SU-DHL-6 (cell line): ENCODE measurements around the gene ARHGEF17.

Experiments used
- CTCF ChIP-seq: fragments of 200-600 bp; sonication (generic); IDR thresholded peaks from one replicate; pipeline ENCODE4 v1.5.1; 2017; ENCODE audit warnings: antibody characterized with exemption, mild to moderate bottlenecking, low read length, moderate library complexity; ENCODE audit not compliant: insufficient read depth, poor library complexity, severe bottlenecking
- EZH2phosphoT487 ChIP-seq: fragments of 200-600 bp; sonication (generic), shearing (Covaris generic); conservative IDR thresholded peaks from 2 replicates; pipeline ENCODE4 v1.6.1; 2018; ENCODE audit warnings: mild to moderate bottlenecking, antibody characterized with exemption, low read length, moderate library complexity, mixed read lengths

GRCh38 chr11:73312851-73313327, 4.8 kb downstream of the ARHGEF17 start:
- TF ChIP-seq CTCF (no peak), EZH2phosphoT487 (no peak)
